ENCODE results near the gene TOMM34. TPM values are rescaled to one million over a fixed set of nuclear protein-coding genes. Genes with fewer than 3 reads are reported as not detected.
A peak's percentile ranks its signal among the peaks of the same experiment; 100 is the strongest.

TOMM34 gene
- 10 to 100 TPM; 39.4 to 50.8 TPM for total RNA-seq

DNA sequence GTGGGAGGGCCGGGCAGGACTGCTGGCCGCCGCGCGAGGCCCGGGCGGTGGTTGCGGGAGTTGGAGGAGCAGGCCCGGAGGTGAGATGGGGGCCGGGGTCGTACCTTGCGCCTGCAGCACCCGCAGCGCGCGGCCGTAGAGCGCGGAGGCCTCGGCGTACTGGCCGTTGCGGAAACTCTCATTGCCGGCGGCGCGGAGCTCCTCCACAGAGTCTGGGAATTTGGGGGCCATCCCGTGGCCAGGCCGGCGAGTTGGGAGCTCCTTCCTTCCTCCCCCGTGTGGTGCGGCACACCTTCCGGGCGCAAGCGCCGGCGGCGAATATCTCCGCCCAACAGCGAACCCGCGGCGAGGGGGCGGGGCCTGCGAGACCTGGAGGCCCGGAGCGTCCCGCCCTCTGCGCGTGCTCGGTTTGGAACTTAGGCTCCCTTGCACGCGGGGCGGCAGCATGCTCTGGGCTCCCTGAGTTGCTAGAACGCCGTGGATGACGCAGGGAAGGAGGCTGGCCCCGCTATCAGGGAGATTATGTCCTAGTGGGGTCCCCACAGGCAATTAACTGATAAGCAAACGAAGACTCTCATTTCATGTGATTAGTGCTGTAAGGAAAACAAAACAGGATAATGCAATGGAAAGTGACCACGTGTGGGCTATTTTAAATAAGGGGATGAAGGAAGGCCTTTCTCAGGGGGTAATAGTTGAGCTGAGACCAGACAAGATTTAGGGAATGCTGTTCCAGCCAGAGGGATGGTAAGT is at the start of gene TOMM34:
TSS of gene TOMM34 (minus strand) at position 295 of the 750 bp plus-strand sequence. CDS start at position 231, 64 bp downstream.
- DNase-seq (ENCODE audit: low spot score in 2 of 2): peak; percentile 92 to 97
- H3K9me3 Mint-ChIP-seq: no peaks in the 10 kb centered on the region
- H3K36me3 Mint-ChIP-seq: peaks cover 27 to 43% of the 10 kb centered on the region in 2 donors
- H3K27ac Mint-ChIP-seq: peak within 1 kb of the TSS; percentile 92 to 99
- ATAC-seq: peak; percentile 82 to 93

DNA sequence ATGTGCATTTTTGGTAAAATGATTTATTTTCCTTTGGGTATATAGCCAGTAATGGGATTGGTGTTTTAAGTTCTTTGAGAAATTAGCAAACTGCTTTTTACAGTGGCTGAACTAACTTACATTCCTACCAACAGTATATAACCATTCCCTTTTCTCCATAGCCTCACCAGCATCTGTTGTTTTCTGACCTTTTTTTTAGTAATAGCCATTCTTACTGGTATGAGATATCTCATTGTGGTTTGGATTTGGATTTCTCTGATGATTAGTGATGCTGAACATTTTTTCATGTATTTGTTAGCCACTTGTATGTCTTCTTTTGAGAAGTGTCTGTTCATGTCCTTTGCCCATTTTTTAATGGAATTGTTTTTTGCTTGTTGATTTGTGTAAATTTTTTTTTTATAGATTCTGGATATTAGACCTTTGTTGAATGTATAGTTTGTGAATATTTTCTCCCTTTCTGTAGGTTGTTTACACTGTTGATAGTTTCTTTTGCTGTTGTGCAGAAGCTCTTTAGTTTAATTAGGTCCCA is 48.4 kb upstream of the TOMM34 start:
- Mint-ChIP-seq H3K36me3 (peaks cover 11 to 35% of the 10 kb centered on the region in 2 donors), H3K27ac (peak overlapping the region in 1 of 2 donors; percentile 47), H3K9me3 (no peaks in the 10 kb centered on the region)
- no peak for DNase-seq (ENCODE audit: low spot score in 2 of 2)
- ATAC-seq: no peak

- Mint-ChIP-seq H3K9me3 (no peaks in the 10 kb centered on the region), H3K27ac (peak overlapping the region; percentile 84 to 86), H3K36me3 (peaks cover 32 to 66% of the 10 kb centered on the region in 2 donors)
- DNase-seq (ENCODE audit: low spot score in 2 of 2): no peak
- peak in 1 of 2 donors; percentile 59 for ATAC-seq
These were observed 37.5 kb upstream of the TOMM34 start for GRCh38 chr20:44997668-44998067.

DNA sequence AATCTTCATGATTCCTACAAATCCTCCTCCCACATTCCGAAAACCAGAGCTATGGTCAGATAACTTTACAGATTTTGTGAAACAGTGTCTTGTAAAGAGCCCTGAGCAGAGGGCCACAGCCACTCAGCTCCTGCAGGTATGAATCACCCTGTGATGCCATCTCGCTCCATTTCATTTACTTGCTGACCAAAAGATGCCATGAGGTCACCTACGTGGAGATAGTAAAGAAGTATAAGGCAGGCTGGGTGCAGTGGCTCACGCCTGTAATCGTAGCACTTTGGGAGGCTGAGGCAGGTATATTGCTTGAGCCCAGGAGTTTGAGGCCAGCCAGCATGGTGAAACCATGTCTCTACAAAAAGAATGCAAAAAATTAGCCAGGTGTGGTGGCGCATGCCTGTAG is 37.0 kb upstream of the TOMM34 start:
- H3K36me3 Mint-ChIP-seq: peaks cover 32 to 66% of the 10 kb centered on the region in 2 donors
- peak overlapping the region; percentile 84 to 86 for H3K27ac Mint-ChIP-seq
- ATAC-seq (peak in 1 of 2 donors; percentile 58), DNase-seq (ENCODE audit: low spot score in 2 of 2) (no peak)
- H3K9me3 Mint-ChIP-seq: no peaks in the 10 kb centered on the region

DNA sequence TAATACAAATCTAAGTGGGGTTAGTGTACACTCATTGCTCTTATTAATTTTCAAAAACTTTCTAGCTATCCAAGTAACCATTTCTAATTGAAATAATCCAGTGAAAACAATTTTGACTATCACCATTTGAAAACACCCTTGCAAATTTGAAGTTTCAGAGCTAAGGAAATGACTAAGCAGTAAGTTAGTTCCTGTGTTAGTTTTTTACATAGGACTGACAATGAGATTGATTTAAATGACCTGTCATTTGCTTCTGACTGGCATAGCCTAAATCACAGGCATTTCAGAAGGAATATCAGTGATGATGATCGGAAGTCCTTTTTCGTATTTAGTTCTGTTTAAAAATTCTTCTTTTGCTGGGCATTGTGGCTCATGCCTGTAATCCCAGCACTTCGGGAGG is 33.1 kb upstream of the TOMM34 start:
- peak in 1 of 2 donors; percentile 36 for ATAC-seq
- peaks cover 26 to 57% of the 10 kb centered on the region in 2 donors for H3K36me3 Mint-ChIP-seq

GRCh38 chr20:44990957-44991356 is 30.8 kb upstream of the TOMM34 start:
- Mint-ChIP-seq H3K9me3 (no peaks in the 10 kb centered on the region), H3K27ac (peak overlapping the region; percentile 88 to 96), H3K36me3 (peaks cover 9 to 49% of the 10 kb centered on the region in 2 donors)
- ATAC-seq (peak; percentile 20 to 55), DNase-seq (ENCODE audit: low spot score in 2 of 2) (no peak)

More for the DNA sequence above, 33.1 kb upstream of the TOMM34 start:
- Mint-ChIP-seq H3K27ac (peak overlapping the region; percentile 70 to 87), H3K9me3 (no peaks in the 10 kb centered on the region)
- no peak for DNase-seq (ENCODE audit: low spot score in 2 of 2)

DNA sequence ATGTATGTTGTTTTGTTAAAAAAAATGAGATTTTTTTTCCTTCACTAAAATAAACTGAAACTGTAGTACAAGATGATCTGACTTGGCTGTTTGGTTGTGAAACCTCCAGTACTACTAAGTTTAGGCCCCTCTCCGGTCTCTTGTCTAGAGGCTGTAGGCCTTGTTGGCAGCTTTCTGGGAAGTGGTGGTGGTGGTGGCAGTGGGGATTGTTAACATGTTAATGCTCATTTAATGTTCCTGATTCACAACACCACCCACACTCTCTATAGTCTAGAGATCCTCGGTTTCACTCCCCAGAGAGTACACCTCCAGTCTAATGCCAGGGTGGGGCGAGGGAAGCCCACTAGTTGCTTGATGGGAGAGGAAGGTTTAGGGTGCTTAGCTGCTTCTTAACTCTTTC is 30.2 kb upstream of the TOMM34 start:
- Mint-ChIP-seq H3K27ac (peak overlapping the region; percentile 88 to 96), H3K36me3 (peaks cover 9 to 48% of the 10 kb centered on the region in 2 donors), H3K9me3 (no peaks in the 10 kb centered on the region)
- ATAC-seq (peak; percentile 90 to 96), DNase-seq (ENCODE audit: low spot score in 2 of 2) (peak; percentile 54 to 63)

GRCh38 chr20:44988631-44989171 is 28.5 kb upstream of the TOMM34 start:
- H3K36me3 Mint-ChIP-seq: peaks cover 8 to 38% of the 10 kb centered on the region in 2 donors
- no peaks in the 10 kb centered on the region for H3K9me3 Mint-ChIP-seq
- DNase-seq (ENCODE audit: low spot score in 2 of 2): no peak
- H3K27ac Mint-ChIP-seq: no peak overlapping the region
- no peak for ATAC-seq

GRCh38 chr20:44983093-44983674 is 23.0 kb upstream of the TOMM34 start:
- DNase-seq (ENCODE audit: low spot score in 2 of 2) (no peak), ATAC-seq (no peak)
- Mint-ChIP-seq H3K9me3 (no peaks in the 10 kb centered on the region), H3K36me3 (peaks cover 31 to 53% of the 10 kb centered on the region in 2 donors), H3K27ac (peak overlapping the region; percentile 25 to 84)

DNA sequence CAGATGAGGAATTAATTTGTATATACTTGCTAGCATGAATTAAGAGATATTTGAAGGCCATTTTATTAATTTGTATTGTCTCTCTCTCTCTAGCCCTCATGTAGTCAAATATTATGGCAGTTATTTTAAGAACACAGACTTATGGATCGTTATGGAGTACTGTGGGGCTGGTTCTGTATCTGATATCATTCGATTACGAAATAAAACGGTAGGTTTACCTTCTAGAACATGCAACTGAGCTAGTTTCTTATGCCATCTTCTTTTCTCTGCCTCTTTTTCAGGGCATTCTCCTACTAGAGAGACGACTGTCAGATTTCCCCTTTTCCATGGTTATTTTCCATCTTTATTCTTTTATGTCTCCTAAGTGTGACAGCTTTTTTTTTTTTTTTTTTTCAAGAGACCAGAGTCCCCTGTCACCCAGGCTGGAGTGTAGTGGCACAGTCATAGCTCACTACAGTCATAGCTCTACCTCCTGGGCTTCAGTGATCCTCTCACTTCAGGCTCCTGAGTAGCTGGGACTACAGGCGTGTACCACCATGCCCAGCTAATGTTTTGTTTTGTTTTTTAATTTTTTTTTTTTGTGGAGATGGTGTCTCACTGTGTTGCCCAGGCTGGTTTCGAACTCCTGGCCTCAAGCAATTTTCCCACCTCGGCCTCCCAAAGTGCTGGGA is 21.7 kb upstream of the TOMM34 start:
- Mint-ChIP-seq H3K36me3 (peaks cover 37 to 62% of the 10 kb centered on the region in 2 donors), H3K27ac (peak overlapping the region; percentile 8 to 25), H3K9me3 (no peaks in the 10 kb centered on the region)
- ATAC-seq (peak; percentile 84 to 88), DNase-seq (ENCODE audit: low spot score in 2 of 2) (no peak)

DNA sequence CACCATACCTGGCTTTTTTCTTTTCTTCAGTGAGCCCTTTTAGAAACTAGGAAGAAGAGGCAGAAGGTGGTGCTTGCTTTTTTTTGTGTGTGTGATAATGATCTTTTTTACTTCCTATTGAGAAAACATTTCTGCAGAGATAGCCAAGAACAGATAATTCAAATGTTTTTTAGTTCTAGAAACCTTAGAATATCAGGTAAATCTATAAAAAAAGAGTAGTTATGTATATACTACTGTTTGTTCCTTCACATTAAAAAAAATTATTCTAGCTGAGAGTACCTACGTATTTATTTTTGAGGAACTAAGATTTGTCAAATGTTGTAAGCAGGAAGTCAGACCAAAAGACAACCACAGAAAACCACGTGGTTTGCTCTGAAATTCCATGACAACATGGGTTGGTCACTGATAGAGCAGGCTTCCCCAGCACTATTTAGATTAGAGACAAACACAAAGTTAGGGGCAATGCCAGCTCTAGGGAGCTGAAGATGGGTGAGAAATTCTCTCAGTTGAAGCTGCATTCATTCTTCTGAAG is 19.0 kb upstream of the TOMM34 start:
- Mint-ChIP-seq H3K27ac (peak overlapping the region; percentile 88 to 96), H3K9me3 (no peaks in the 10 kb centered on the region), H3K36me3 (peaks cover 60 to 76% of the 10 kb centered on the region in 2 donors)
- DNase-seq (ENCODE audit: low spot score in 2 of 2) (no peak), ATAC-seq (peak; percentile 64 to 81)

- ATAC-seq (no peak), DNase-seq (ENCODE audit: low spot score in 2 of 2) (no peak)
- Mint-ChIP-seq H3K9me3 (no peaks in the 10 kb centered on the region), H3K36me3 (peaks cover 64 to 73% of the 10 kb centered on the region in 2 donors), H3K27ac (peak overlapping the region in 1 of 2 donors; percentile 74)
These were observed 16.5 kb upstream of the TOMM34 start for GRCh38 chr20:44976698-44977097.

DNA sequence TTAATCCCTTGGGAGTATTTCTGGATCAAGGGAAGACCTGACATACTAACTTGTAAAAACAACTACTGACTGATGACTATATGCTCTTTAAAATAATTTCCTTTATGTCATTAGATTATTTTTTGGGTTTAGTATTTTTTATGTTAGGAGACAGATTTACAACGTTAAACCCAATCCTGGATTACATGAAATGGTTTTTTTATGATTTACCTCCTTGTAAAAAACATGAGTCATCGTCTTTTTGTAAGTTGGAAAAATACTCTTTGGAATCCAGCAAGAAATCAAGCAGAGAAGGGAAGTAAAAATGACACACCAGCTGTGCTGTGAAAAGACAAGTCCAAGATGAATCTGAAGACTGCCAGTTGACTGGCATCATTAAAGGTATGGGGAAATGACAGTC is 12.9 kb upstream of the TOMM34 start:
- H3K27ac Mint-ChIP-seq: peak overlapping the region; percentile 55 to 67
- DNase-seq (ENCODE audit: low spot score in 2 of 2) (no peak), ATAC-seq (no peak)
- no peaks in the 10 kb centered on the region for H3K9me3 Mint-ChIP-seq
- H3K36me3 Mint-ChIP-seq: peaks cover 53 to 63% of the 10 kb centered on the region in 2 donors

- no peak for DNase-seq (ENCODE audit: low spot score in 2 of 2)
- ATAC-seq: peak; percentile 8 to 12
- no peaks in the 10 kb centered on the region for H3K9me3 Mint-ChIP-seq
- peak overlapping the region; percentile 99 to 100 for H3K27ac Mint-ChIP-seq
- H3K36me3 Mint-ChIP-seq: peaks cover 57% of the 10 kb centered on the region in 2 donors
These were observed 10.1 kb upstream of the TOMM34 start for GRCh38 chr20:44970243-44970757.

DNA sequence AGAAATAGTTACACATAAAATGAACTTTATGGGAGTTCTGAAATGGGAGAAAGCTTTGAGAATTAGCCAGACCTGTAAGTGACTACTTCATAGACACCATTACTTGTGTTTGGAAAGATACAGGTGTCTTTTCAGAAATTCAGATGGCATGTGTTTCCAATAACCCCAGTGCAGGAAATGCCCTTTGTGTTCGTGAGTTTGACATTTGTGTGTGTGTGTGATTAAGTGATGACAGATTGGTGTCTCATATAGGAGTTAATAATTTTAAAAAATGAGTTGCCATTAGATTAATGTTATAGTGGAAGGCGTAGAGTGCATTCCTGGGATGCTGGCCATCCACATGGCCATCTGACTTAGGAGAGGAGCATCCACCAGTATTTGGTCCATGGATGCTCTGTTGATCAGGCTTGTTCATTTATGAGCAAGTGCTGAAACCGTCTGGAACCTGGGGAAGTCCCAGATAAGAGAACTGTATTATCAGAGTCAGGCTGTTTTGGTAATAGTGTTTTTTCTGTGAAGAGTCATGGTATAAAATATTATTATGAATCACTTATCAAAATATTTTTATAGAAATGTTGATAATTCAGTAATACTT is 9.2 kb upstream of the TOMM34 start:
- Mint-ChIP-seq H3K27ac (peak overlapping the region; percentile 99 to 100), H3K36me3 (peaks cover 48% of the 10 kb centered on the region in 2 donors), H3K9me3 (no peaks in the 10 kb centered on the region)
- DNase-seq (ENCODE audit: low spot score in 2 of 2): peak in 1 of 2 donors; percentile 28
- peak in 1 of 2 donors; percentile 8 for ATAC-seq

All from activated naive CD4-positive, alpha-beta T cell treated with anti-CD3 and anti-CD28 coated beads, Interleukin-2, amount 50 U/mL, for 72 hours (primary cell).